WTC11 (cell line): ENCODE data around the gene ASIC2. TPM values are rescaled to one million over a fixed set of nuclear protein-coding genes. Genes with fewer than 3 reads are reported as not detected.

Source experiments
- ATAC-seq: fragments of 200-7000 bp; cut with Tn5 transposase; 2 replicates; pipeline ENCODE4 v1.10.0; 2021; ENCODE audit warnings: mild to moderate bottlenecking, moderate library complexity
- CTCF ChIA-PET: fragments of 300-600 bp; sonication (Branson Sonifier 250); formaldehyde crosslinking; loops from one replicate; lab custom pipeline; 2021; ENCODE audit warnings: antibody characterized with exemption; lab: Charles Lee
- POLR2A ChIA-PET: fragments of 350-600 bp; sonication (Branson Sonifier 250); formaldehyde crosslinking; loops from one replicate; lab custom pipeline; 2021; ENCODE audit warnings: antibody characterized with exemption; lab: Charles Lee
- DNase-seq: peaks from one replicate; pipeline ENCODE4 v3.0.0; 2021; ENCODE audit warnings: low spot score
- H3K27ac Mint-ChIP-seq: 2 replicates; pipeline ENCODE4 v1.8.0; 2021; ENCODE audit warnings: mixed read lengths
- H3K27me3 Mint-ChIP-seq: 2 replicates; pipeline ENCODE4 v1.8.0; 2021; ENCODE audit warnings: low read depth, mild to moderate bottlenecking, moderate library complexity, mixed read lengths
- H3K36me3 Mint-ChIP-seq: 2 replicates; pipeline ENCODE4 v1.8.0; 2021; ENCODE audit warnings: mixed read lengths
- H3K4me1 Mint-ChIP-seq: 2 replicates; pipeline ENCODE4 v1.8.0; 2022; ENCODE audit warnings: mixed read lengths
- H3K4me3 Mint-ChIP-seq: 2 replicates; pipeline ENCODE4 v1.8.0; 2021; ENCODE audit warnings: mild to moderate bottlenecking, moderate library complexity, mixed read lengths
- H3K9me3 Mint-ChIP-seq: 2 replicates; pipeline ENCODE4 v1.8.0; 2021; ENCODE audit warnings: mixed read lengths
- ATF1 ChIP-seq: sonication (generic); formaldehyde crosslinking; IDR thresholded peaks from 2 replicates; pipeline ENCODE4 v1.8.1; 2023; ENCODE audit warnings: mild to moderate bottlenecking, moderate library complexity, missing genetic modification reagents
- ATF2 ChIP-seq: sonication (generic); formaldehyde crosslinking; IDR thresholded peaks from 2 replicates; pipeline ENCODE4 v1.8.1; 2022; ENCODE audit warnings: low read depth, missing genetic modification reagents, borderline replicate concordance
- CREB1 ChIP-seq: sonication (generic); formaldehyde crosslinking; IDR thresholded peaks from 2 replicates; pipeline ENCODE4 v1.8.0; 2023; ENCODE audit warnings: mild to moderate bottlenecking, missing genetic modification reagents
- E2F5 ChIP-seq: sonication (generic); formaldehyde crosslinking; IDR thresholded peaks from 2 replicates; pipeline ENCODE4 v1.8.1; 2022; ENCODE audit warnings: mild to moderate bottlenecking, moderate library complexity, missing genetic modification reagents
- ETV6 ChIP-seq: sonication (generic); formaldehyde crosslinking; IDR thresholded peaks from 2 replicates; pipeline ENCODE4 v1.8.1; 2022; ENCODE audit warnings: mild to moderate bottlenecking, missing genetic modification reagents
- FOXP4 ChIP-seq: sonication (generic); formaldehyde crosslinking; IDR thresholded peaks from 2 replicates; pipeline ENCODE4 v1.8.0; 2022; ENCODE audit warnings: mild to moderate bottlenecking, missing genetic modification reagents
- IRF2 ChIP-seq: sonication (generic); formaldehyde crosslinking; IDR thresholded peaks from 2 replicates; pipeline ENCODE4 v1.8.0; 2022; ENCODE audit warnings: low read depth, missing genetic modification reagents, borderline replicate concordance
- JAZF1 ChIP-seq: fragments of 250-450 bp; sonication (Bioruptor Pico); IDR thresholded peaks from 2 replicates; pipeline ENCODE4 v1.9.0; 2021; ENCODE audit warnings: moderate library complexity, mild to moderate bottlenecking, inconsistent platforms
- MLX ChIP-seq: sonication (generic); formaldehyde crosslinking; IDR thresholded peaks from 2 replicates; pipeline ENCODE4 v1.8.1; 2023; ENCODE audit warnings: mild to moderate bottlenecking, missing genetic modification reagents, moderate library complexity
- MYBL2 ChIP-seq: sonication (generic); formaldehyde crosslinking; IDR thresholded peaks from 2 replicates; pipeline ENCODE4 v1.8.1; 2023; ENCODE audit warnings: mild to moderate bottlenecking, moderate library complexity, missing genetic modification reagents
- NFYB ChIP-seq: sonication (generic); formaldehyde crosslinking; conservative IDR thresholded peaks from 2 replicates; pipeline ENCODE4 v1.8.0; 2022; ENCODE audit warnings: low read depth, missing genetic modification reagents
- USF2 ChIP-seq: sonication (generic); formaldehyde crosslinking; IDR thresholded peaks from 2 replicates; pipeline ENCODE4 v1.8.1; 2023; ENCODE audit warnings: mild to moderate bottlenecking, missing genetic modification reagents, moderate library complexity
- ZNF138 ChIP-seq: sonication (generic); formaldehyde crosslinking; conservative IDR thresholded peaks from 2 replicates; pipeline ENCODE4 v1.8.1; 2022; ENCODE audit warnings: mild to moderate bottlenecking, moderate library complexity, missing genetic modification reagents
- ZNF219 ChIP-seq: sonication (generic); formaldehyde crosslinking; IDR thresholded peaks from 2 replicates; pipeline ENCODE4 v1.8.0; 2023; ENCODE audit warnings: missing genetic modification reagents, mild to moderate bottlenecking, borderline replicate concordance
- ZNF281 ChIP-seq: sonication (generic); formaldehyde crosslinking; IDR thresholded peaks from 2 replicates; pipeline ENCODE4 v1.8.0; 2023; ENCODE audit warnings: mild to moderate bottlenecking, missing genetic modification reagents
- ZNF317 ChIP-seq: sonication (generic); formaldehyde crosslinking; IDR thresholded peaks from 2 replicates; pipeline ENCODE4 v1.8.1; 2023; ENCODE audit warnings: low read depth, mild to moderate bottlenecking, moderate library complexity, missing genetic modification reagents, borderline replicate concordance
- total RNA-seq: library from RNA; stranded (reverse); gene quantifications from 3 replicates; pipeline ENCODE4 v1.2.3, GENCODE V29; 2021
- TF ChIP-seq, protein P1 (sequence below): sonication (generic); formaldehyde crosslinking; IDR thresholded peaks from 2 replicates; pipeline ENCODE4 v1.8.0; 2022; ENCODE audit warnings: mild to moderate bottlenecking, missing genetic modification reagents
- TF ChIP-seq, protein P2 (sequence below): sonication (generic); formaldehyde crosslinking; IDR thresholded peaks from 2 replicates; pipeline ENCODE4 v1.8.1; 2022; ENCODE audit warnings: low read depth, mild to moderate bottlenecking, moderate library complexity, missing genetic modification reagents, borderline replicate concordance
- TF ChIP-seq, protein P3 (sequence below): sonication (generic); formaldehyde crosslinking; IDR thresholded peaks from 2 replicates; pipeline ENCODE4 v1.8.0; 2023; ENCODE audit warnings: missing genetic modification reagents
- TF ChIP-seq, protein P4 (sequence below): fragments of 200-600 bp; IDR thresholded peaks from 2 replicates; pipeline ENCODE4 v1.8.0; 2022; ENCODE audit warnings: antibody characterized with exemption

Gene ASIC2
- total RNA-seq, 1 experiment from 2014 or later = 2.7 TPM

DNA sequence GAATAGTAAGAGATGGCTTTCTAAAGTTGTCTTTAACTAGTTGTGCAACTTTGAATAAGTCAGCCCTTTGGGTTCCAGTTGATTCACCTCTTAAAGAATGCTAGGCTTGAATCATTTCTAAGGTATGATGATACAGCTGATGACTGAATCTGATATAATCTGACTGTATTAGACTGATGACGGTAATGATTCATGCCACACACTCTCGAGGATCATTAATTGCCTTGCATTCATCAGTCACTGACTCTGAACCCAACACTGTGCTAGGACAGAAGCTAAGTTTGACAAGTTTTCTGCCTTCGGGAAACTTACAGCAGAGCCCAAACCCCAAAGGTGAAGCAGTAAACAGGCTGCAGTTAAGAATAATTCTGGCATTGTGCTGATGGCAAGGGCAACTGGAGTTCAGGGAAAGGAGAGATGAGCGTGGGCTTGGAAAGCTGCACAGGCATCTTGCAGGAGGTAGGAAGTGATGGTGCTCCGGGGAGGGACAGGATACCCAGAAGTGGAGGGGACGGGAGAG lies 25.8 kb downstream of the ASIC2 start:
- CTCF ChIA-PET = no interaction called here
- no peak for ATAC-seq
- DNase-seq = no peak

More for the DNA sequence above, 25.8 kb downstream of the ASIC2 start:
- POLR2A ChIA-PET = no interaction called here
- no peaks in the 10 kb centered on the region; the same call in 1 of the 2 replicates for H3K27me3 Mint-ChIP-seq
- no peak overlapping the region for H3K27ac Mint-ChIP-seq
- no peaks in the 10 kb centered on the region for H3K36me3 Mint-ChIP-seq
- no peak overlapping the region for H3K4me3 Mint-ChIP-seq
- H3K9me3 Mint-ChIP-seq = no peaks in the 10 kb centered on the region
- H3K4me1 Mint-ChIP-seq = peaks cover 5% of the 10 kb centered on the region
- TF ChIP-seq CREB1 (CRISPR knock-in tag) (no peak), ATF1 (CRISPR knock-in tag) (no peak), ATF2 (CRISPR knock-in tag) (no peak), USF2 (CRISPR knock-in tag) (no peak), FOXP4 (no peak), ZNF317 (CRISPR knock-in tag) (no peak), E2F5 (CRISPR knock-in tag) (no peak), IRF2 (CRISPR knock-in tag) (no peak), MYBL2 (CRISPR knock-in tag) (no peak), NFYB (CRISPR knock-in tag) (no peak), ZNF281 (CRISPR knock-in tag) (no peak), JAZF1 (CRISPR knock-in tag) (no peak), ETV6 (CRISPR knock-in tag) (no peak), ZNF219 (no peak), MLX (CRISPR knock-in tag) (no peak), ZNF138 (CRISPR knock-in tag) (no peak)
- TF ChIP-seq, protein P1, sequence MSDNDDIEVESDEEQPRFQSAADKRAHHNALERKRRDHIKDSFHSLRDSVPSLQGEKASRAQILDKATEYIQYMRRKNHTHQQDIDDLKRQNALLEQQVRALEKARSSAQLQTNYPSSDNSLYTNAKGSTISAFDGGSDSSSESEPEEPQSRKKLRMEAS (CRISPR knock-in tag) = no peak
- TF ChIP-seq, protein P2, sequence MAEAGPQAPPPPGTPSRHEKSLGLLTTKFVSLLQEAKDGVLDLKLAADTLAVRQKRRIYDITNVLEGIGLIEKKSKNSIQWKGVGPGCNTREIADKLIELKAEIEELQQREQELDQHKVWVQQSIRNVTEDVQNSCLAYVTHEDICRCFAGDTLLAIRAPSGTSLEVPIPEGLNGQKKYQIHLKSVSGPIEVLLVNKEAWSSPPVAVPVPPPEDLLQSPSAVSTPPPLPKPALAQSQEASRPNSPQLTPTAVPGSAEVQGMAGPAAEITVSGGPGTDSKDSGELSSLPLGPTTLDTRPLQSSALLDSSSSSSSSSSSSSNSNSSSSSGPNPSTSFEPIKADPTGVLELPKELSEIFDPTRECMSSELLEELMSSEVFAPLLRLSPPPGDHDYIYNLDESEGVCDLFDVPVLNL (CRISPR knock-in tag) = no peak
- TF ChIP-seq, protein P3, sequence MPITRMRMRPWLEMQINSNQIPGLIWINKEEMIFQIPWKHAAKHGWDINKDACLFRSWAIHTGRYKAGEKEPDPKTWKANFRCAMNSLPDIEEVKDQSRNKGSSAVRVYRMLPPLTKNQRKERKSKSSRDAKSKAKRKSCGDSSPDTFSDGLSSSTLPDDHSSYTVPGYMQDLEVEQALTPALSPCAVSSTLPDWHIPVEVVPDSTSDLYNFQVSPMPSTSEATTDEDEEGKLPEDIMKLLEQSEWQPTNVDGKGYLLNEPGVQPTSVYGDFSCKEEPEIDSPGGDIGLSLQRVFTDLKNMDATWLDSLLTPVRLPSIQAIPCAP (CRISPR knock-in tag) = no peak
- TF ChIP-seq, protein P4, sequence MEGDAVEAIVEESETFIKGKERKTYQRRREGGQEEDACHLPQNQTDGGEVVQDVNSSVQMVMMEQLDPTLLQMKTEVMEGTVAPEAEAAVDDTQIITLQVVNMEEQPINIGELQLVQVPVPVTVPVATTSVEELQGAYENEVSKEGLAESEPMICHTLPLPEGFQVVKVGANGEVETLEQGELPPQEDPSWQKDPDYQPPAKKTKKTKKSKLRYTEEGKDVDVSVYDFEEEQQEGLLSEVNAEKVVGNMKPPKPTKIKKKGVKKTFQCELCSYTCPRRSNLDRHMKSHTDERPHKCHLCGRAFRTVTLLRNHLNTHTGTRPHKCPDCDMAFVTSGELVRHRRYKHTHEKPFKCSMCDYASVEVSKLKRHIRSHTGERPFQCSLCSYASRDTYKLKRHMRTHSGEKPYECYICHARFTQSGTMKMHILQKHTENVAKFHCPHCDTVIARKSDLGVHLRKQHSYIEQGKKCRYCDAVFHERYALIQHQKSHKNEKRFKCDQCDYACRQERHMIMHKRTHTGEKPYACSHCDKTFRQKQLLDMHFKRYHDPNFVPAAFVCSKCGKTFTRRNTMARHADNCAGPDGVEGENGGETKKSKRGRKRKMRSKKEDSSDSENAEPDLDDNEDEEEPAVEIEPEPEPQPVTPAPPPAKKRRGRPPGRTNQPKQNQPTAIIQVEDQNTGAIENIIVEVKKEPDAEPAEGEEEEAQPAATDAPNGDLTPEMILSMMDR = no peak
- TF ChIP-seq, all 79 proteins: peak for 0
